GM19324 (cell line): ENCODE results near the gene ZNF835.
"Not testable (repeated sequence)": the region's sequence is repeated elsewhere in the genome, so short reads cannot be mapped to it uniquely, and the experiment has no call there.

ENCODE experiments used
- ATAC-seq: cut with Tn5 transposase; IDR thresholded peaks from one replicate; pipeline ENCODE4 v1.9.1; 2021; ENCODE audit warnings: mild to moderate bottlenecking, moderate library complexity; ENCODE audit not compliant: unreplicated experiment, low FRiP score

ZNF835 gene

DNA sequence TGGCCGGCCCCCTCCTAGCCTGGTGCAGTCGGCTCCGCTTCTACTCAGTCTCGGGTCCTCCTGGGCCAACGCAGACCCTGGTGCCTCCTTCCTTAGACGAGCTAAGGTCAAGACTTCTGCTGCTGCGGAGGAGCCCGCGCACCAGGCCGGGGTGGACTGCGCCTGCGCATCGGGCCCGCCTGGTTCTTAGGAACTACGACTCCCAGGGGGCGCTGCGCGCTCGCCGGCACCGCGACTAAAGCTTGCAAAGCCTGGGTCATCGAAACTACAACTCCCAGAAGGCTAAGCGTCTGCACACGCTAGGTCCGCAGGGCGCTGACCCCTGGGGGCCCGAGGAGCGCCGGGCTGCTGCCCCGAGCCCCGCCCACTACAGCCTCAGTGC, at the start of gene ZNF835:
ZNF835 (minus strand) TSS at position 145 of the 382 bp plus-strand sequence. CDS start 6,559 bp downstream, outside the sequence.
- no peak for ATAC-seq

DNA sequence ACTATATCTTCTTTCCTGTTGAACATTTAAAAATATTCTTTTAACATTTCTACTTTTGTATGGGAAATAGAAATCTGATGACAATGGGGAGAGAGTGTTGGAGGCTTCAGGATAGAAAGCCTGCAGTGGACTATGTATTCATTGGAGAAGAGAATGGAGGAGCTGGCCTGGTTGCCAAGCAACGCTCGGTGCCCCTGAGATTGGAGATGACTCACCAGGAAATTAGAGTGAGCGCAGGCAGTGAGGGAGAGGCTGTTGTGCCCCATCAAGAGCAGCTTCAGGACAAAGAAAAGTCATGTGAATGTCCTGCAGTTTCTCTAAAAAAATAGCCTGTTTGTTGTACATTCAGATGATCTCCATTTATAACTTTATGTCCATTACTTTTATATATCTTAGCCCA, 48.7 kb upstream of the ZNF835 start:
- no peak for ATAC-seq

DNA sequence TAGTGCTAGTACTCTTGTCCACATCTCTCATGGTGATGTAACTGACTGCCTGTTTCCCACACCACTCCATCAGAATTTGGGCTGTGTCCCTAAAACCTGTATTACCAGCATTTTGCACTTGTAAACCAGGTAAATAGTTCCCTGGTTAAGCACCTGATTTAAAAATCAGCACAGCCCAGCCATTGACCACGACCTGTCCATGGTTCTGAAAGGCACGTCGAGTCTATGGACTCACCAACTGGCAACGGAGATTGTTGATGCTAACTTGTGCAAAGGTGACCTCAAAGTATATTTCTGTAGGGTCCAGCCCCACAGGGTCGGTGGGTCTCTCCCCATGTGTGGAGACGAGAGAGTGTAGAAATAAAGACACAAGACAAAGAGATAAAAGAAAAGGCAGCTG, 46.7 kb upstream of the ZNF835 start:
- no peak for ATAC-seq

DNA sequence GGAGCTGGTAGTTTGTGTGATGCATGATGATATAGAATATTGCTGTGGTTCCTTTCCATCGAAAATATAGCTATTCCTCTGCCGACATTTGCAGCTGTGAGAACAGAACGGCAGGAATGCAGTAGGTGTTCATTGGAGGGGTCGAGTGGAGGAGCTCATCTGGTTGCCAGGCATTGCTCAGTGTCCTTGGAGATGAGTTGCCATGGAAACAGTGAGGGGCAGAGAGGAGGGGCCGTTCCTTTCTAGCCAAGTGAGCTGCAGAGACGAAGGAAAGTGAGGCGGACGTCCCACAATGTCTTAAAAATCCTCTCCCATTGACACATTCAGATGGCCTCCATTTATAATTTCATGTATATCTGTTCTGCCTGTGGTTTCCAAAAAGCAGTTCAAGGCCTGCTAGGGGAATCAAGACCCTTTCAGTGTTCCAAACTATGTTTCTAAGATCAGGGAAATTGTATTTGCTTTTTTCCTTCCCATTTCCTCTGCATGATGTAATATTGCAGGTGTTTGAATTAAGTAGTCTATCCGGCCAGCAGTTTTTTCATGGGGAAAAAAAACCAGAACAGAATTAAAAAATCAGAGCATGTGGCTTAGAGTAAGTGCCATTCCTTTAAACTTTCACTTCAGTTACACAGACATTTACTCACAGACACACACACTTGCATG, 41.2 kb upstream of the ZNF835 start:
- ATAC-seq = no peak

DNA sequence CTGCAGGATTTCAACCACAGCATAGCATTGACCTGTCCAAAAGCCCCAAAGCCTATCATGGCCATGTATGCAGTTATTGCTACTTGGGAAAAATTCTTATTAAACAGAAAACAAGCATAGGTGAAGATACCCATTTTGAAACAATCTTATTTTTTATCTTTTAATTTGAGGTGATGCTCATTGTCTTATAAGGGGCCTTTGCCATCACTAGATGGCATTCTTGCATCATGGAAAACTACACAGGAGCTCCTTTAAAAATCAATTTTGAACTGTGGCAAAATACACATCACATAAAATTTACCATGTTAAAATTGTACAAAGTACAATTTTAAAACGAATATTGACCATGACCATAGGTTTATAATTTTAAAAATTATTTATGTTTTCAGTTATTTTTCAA, 38.9 kb upstream of the ZNF835 start:
- ATAC-seq = no peak

DNA sequence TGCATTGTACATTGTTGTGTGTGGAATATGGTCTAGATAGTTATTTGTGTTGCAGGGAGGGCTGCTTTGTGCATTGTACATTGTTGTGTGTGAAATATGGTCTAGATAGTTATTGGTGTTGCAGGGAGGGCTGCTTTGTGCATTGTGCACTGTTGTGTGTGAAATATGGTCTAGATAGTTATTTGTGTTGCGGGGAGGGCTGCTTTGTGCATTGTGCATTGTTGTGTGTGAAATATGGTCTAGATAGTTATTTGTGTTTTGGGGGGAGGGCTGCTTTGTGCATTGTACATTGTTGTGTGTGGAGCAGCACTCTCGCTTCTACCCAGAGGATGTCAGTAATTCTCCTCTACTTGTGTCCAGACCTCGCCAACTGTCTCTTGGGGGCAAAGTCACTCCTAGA, 36.3 kb upstream of the ZNF835 start:
- ATAC-seq = no peak

DNA sequence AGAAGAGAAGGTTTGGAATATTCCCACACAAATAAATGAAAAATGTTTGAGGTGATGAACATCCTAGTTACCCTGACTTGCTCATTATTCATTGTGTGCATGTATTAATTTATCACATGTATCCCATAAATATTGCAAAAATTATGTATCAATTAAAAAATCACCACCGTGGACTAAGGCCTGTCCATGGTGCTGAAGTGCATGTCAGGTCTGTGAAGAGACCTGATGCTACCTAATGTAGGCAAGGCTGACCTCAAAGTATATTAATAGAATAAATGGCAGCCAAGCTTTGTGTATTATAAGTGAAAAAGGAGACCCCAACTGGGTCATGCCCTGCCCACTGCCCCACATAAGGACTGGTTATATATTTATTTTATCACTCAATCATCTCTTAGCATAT, 34.4 kb upstream of the ZNF835 start:
- ATAC-seq = no peak

DNA sequence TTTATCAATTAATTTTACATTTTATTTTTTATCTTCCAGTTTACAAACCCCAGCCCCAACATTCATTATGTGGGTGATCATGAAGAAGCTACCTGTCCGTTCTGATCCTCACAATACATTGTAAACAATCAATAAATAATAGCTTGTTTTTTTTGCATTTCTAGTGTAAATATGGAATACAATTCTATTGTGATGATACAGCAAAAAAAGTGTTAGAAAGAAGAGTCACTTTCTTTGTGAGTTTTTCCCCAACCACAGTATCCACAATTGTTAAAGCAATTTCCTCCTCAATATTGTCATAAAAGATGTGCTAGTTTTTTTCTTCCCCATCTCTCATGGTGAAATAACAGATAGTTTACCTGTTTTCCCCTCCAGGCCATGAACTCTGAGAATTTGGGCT, 30.3 kb upstream of the ZNF835 start:
- no peak for ATAC-seq

DNA sequence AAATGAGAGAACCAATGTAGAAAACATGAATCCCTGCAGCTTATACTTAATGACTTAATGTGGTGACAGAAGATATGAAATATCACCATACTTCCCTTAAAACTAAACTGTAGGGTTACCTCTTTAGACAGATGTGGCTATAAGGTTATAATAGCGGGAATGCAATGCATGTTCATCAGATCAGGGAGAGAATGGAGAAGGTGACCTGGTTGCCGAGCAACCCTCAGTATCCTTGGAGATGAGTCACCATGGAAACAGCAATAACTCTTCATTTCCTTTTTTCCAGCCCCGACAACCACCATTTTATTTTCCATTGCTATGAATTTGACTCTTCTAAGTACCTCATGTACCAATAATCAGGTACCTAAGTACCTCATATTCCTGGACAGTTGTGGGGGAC, 28.0 kb upstream of the ZNF835 start:
- no peak for ATAC-seq

DNA sequence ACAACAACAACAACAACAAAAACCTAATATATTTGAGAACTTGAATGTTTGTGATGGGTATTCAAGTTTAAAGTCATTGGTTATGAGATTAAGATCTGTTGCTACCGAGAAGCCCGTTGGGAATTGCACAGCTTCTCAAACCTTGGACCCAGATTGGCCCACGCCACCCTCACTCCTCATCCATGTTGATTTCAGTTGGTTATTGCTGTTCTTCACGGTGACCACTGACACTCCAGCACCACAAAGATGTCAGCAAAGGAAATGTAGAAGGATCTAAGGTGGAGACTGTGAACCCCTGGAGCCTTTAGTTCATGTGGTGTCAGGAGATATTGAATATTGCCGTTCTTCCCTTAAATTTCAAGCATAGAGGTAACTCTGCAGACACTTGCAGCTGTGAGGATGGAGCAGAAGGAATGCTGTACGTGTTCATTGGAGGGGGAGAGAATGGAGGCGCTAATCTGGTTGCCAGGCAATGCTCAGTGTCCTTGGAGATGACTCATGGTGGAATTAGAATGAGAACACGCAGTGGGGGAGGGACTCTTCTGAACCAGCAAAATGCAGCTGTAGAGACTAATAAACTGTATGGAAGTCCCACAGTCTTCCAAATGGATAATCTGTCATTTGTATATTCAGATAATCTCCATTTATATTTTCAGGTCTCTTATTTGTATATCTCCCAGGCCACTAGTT, 20.8 kb upstream of the ZNF835 start:
- ATAC-seq = no peak

DNA sequence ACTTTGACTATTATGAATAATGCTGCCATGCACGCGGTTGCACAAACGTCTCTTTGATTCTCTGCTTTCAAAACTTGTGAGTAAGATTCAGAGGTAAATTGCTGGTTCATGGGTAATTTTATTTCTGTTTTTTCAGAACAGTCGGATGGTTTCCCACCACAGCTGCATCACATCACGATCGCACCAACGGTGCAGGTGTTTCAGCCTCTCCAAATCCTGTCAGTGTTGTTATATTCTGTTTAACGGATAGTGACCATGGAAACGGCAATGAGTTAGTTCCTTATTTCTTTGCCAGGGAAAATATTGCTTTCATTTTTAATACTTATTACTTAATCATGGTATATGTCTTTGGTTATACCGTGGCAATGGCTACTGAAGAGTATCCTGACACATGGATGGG, 19.1 kb upstream of the ZNF835 start:
- no peak for ATAC-seq

DNA sequence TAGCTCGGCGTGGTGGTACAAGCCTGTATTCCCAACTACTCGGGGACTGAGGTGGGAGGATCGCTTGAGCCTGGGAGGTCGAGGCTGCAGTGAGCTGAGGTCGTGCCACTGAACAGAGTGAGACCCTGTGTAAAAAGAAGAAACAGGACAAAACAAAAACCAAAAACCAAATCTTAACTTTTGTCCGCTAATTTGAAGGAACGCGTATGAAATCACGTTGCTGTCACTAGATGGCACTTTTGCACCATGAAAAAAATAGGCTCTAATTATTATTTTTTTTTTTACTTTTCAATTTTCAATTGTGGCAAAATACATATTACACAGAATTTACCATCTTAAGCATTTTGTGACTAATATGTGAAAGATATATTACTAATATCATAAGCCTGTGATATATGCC, 17.6 kb upstream of the ZNF835 start:
- ATAC-seq = no peak

DNA sequence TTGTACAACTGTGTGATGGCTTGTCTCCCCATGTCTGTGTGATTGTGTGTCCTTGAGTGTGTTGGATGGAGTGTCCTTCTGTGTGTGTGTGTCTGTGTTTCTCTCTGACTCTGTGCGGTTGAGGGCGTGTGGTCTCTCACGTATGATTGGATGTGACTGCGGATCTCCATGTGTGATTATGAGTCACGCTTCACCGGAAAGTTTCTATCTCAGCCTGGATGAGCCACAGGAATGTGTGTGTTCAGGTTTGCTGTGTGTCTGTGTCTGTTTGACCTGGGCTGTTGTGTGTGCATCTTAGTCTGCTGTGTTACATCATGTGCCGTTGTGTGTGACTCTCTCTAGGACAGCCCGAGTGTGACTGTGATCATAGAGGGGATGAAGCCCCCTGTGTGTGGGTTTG, 15.5 kb upstream of the ZNF835 start:
- no peak for ATAC-seq

DNA sequence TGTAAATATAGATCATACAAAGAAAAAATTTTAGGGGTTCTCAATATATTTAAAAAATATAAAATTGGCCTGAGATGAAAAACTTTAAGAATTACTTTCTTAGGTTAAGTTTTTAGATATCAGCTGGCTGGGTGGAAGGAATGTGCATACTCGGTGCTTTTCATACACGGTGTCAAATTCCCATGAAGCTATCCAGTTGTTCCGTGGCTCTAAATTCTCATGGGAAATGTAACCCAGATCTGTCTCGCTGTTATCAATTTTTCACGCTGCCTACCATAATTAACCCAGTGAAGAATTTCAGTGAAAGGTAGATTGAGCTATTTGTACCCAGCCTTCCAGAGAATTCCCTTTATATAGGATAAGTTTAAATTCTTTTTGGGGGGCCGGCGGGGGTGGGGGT, 11.6 kb upstream of the ZNF835 start:
- ATAC-seq = no peak

DNA sequence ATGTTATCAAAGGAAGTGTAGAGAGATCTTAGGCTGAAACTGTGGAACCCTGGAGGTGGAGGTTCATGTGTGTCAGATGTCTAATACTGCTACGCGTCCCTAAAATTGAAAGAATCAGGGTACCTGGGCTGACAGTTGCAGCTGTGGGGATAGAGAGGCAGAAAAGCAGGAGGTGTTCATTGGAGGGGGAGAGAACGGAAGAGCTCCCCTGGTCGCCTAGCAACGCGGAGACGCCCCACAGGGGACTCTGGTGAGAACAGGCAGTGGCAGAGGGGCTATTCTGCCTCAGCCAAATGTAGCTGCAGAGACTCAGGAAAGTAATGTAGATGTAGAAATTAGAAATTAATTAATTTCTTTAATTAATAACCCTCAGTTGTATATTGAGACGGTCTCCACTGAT, 10.1 kb upstream of the ZNF835 start:
- no peak for ATAC-seq

DNA sequence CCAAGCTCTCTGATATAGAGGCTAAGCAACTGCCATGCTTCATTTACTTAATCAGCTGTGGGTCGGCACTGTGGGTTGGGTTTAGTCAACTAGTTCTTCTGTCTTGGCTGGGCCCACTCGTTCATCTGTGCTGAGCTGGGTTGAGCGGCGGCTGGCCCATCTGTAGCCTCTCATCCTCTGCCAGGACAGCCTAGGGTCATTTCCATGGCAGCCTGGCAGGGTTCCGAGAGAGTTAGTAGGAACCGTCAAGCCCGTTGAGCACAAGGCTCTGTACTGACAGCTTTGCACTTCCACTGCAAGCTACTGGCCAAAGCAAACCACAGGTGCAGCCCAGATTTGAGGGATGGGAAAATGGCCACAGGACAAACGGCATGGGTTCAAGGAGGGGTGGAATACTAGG, 6.6 kb upstream of the ZNF835 start:
- no peak for ATAC-seq

DNA sequence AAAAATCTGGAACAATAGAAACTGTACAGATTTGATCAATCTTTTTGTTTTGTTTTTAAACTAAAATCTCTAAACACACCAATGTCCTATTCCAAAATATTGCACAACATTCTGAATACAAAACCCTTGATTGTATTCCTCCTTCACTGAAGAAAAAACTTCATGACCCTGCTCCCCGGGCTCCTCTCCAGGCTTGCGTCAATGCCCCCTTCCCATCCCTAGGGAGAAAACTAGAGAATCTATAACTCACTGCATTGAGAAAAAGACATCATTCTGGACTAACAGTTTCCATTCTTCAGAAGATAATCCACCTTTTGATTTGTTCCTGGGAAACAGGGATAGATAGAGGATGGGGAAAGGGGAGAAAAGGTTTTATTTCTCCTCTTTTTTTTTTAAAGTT, 1.1 kb upstream of the ZNF835 start:
- not testable (repeated sequence) for ATAC-seq

DNA sequence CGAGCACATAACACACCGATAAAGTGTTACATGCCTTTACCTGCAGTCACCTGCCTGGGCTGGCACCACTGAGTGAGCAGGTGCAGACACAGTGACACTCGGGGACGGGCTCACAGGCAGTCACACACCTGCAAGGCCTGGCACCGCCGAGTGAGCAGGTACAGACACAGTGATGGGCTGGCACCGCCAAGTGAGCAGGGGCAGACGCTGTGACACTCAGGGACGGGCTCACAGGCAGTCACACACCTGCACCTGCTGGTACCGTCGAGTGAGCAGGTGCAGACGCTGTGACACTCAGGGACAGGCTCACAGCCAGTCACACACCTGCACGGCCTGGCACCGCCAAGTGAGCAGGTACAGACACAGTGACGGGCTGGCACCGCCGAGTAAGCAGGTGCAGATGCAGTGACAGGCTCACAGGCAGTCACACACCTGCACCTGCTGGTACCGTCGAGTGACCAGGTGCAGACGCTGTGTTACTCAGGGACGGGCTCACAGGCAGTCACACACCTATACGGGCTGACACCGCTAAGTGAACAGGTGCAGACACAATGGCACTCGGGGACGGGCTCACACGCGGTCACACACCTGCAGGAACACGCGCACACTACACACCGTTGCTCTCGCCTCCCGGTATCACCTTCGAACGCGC, 470 bp downstream of the ZNF835 start:
- no peak for ATAC-seq

DNA sequence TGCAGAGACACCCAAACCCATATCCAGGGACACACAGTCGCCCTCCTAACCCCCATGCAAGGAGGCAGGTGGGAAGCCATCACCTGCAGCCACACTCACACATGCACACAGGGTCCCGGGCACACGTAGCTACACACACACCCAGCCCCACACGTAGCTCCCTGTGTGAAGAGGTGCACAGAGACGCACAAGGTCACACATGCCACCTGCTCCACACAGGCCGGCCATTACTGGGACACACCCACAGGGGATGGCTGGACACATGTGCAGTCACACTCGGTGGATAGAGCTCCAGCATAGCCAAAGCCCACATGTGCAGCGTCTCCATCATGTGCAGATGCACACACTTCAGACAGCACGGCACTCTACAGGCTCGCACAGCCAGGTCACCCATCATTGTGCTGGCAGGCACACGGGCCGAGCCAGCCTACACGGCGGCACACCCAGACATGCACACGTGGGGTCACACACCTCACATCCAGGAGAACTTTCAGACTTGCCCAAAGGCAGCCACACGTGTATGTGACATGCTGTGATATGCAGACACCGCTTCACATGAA, 1.1 kb downstream of the ZNF835 start:
- no peak for ATAC-seq

DNA sequence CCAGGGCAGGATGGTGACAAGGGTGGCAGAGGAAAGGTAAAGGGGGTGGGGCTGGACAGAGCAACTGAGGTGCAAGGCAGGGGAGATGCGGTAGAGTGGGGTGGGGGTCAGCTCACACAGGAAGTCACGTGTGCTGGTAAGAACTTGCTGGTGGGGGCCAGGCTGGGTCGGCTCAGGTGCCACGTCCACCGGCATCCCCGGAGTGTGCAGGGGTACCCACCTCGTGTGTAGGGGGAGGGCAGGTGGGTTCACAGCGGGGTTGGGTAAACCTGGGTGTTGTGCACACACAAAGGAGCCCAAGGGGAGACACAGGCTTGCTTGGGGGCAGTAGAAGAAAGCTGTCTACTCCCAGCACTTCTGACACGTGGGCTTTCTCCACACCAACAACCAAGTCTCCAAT, 2.9 kb downstream of the ZNF835 start:
- no peak for ATAC-seq

DNA sequence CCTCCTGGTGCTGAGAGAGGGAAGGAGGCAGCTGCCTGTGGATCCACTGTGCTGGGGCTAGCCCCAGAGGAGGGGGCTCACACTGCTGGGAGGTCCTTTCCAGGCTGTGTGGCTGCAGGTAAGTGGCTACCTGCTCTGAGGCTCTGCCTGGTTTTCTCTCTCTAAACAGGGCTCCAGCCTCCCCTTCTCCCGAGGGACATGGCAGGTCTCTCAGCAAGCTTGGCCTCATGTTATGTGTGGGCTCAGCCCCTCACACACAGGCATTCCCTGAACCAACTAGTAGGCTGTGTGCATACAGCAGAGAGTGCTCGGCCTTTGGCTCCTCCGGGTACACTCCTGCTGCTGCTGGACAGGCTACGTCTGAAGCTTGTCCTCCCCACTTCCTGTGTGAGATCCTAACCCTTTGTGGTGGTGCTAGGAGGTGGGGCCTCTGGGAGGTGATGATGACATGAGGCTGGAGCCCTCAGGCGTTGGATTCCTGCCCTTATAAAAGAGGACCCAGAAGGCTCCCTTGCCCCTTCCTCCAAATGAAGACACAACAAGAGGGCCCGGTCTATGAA, 4.2 kb downstream of the ZNF835 start:
- ATAC-seq = no peak
